ENCODE data around the gene MCCC1.
A peak's percentile ranks its signal among the peaks of the same experiment; 100 is the strongest.
"Not testable (repeated sequence)": the region's sequence is repeated elsewhere in the genome, so short reads cannot be mapped to it uniquely, and the experiment has no call there.

Gene MCCC1

DNA sequence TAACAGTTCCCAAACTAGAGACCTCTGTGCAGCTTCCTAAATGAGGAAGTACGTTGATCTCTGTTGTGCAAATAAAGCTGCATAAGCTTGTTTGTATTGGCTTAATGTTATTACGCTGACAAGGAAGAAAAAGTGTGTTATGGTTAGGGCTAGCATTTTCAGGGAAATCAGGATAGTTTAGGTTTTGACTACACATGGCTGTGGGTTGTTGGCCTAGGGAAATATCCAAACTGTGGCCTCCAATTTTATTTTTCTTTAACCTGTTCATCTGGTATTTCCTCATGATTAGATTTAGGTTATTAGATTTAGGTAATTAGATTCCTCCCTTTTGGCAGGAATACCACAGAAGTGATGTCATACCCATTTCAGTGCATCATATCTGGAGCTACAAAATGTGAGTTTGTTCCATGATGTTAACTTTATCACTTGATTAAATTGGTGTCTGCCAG, 8.7 kb upstream of the MCCC1 start (continued):
- no peak for TF ChIP-seq SETDB1 (IDR thresholded peaks at IDR 0.05; ENCODE audit: insufficient read length, low read length)
- TF ChIP-seq EGR2 (tag by site-specific recombination; IDR thresholded peaks at IDR 0.05; ENCODE audit: low read depth) = no peak
- TF ChIP-seq ZNF274 (IDR thresholded peaks at IDR 0.05; ENCODE audit: low read length) = no peak
- no peak for TF ChIP-seq ZNF274 (tag by site-specific recombination; IDR thresholded peaks at IDR 0.05; ENCODE audit: borderline replicate concordance)
- TF ChIP-seq, protein P1, sequence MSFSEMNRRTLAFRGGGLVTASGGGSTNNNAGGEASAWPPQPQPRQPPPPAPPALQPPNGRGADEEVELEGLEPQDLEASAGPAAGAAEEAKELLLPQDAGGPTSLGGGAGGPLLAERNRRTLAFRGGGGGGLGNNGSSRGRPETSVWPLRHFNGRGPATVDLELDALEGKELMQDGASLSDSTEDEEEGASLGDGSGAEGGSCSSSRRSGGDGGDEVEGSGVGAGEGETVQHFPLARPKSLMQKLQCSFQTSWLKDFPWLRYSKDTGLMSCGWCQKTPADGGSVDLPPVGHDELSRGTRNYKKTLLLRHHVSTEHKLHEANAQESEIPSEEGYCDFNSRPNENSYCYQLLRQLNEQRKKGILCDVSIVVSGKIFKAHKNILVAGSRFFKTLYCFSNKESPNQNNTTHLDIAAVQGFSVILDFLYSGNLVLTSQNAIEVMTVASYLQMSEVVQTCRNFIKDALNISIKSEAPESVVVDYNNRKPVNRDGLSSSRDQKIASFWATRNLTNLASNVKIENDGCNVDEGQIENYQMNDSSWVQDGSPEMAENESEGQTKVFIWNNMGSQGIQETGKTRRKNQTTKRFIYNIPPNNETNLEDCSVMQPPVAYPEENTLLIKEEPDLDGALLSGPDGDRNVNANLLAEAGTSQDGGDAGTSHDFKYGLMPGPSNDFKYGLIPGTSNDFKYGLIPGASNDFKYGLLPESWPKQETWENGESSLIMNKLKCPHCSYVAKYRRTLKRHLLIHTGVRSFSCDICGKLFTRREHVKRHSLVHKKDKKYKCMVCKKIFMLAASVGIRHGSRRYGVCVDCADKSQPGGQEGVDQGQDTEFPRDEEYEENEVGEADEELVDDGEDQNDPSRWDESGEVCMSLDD (tag by site-specific recombination; IDR thresholded peaks at IDR 0.05) = no peak
- 0 out of 2 replicates have a peak, but pooled peaks have one; percentile 19 for TF ChIP-seq KLF10 (tag by site-specific recombination; IDR thresholded peaks at IDR 0.05)
- TF ChIP-seq ZNF549 (tag by site-specific recombination; IDR thresholded peaks at IDR 0.05) = no peak
- no peak for TF ChIP-seq ZNF266 (tag by site-specific recombination; IDR thresholded peaks at IDR 0.05; ENCODE audit: low read depth)
- TF ChIP-seq, protein P2, sequence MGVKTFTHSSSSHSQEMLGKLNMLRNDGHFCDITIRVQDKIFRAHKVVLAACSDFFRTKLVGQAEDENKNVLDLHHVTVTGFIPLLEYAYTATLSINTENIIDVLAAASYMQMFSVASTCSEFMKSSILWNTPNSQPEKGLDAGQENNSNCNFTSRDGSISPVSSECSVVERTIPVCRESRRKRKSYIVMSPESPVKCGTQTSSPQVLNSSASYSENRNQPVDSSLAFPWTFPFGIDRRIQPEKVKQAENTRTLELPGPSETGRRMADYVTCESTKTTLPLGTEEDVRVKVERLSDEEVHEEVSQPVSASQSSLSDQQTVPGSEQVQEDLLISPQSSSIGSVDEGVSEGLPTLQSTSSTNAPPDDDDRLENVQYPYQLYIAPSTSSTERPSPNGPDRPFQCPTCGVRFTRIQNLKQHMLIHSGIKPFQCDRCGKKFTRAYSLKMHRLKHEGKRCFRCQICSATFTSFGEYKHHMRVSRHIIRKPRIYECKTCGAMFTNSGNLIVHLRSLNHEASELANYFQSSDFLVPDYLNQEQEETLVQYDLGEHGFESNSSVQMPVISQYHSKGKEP (tag by site-specific recombination; IDR thresholded peaks at IDR 0.05) = no peak

DNA sequence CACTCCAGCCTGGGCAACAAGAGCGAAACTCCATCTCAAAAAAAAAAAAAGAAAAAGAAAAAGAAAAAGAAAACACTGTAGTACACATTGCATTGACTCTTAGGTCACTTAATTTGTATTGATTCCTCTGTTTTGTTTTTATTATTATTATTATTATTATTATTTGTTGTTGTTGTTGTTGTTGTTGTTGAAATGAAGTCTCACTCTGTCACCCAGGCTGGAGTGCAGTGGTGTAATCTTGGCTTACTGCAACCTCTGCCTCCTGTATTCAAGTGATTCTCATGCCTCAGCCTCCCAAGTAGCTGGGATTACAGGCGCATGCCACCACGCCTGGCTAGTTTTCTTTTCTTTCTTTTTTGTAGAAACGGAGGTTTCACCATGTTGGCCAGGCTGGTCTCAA, 8.1 kb upstream of the MCCC1 start:
- TF ChIP-seq REPIN1 (tag by site-specific recombination; IDR thresholded peaks at IDR 0.05; ENCODE audit: low read depth) = peak; percentile 99
- H3K4me3 ChIP-seq (ENCODE audit: low read depth, low read length); H3K27ac ChIP-seq (ENCODE audit: extremely low read depth, low read depth, low read length); POLR2A ChIA-PET; H3K4me1 ChIP-seq (ENCODE audit: control insufficient read depth, insufficient read depth, low read length); H3K9me3 ChIP-seq (ENCODE audit: control insufficient read depth, insufficient read depth, low read depth, low read length); H3K36me3 ChIP-seq (ENCODE audit: control insufficient read depth in 2 of 2, insufficient read depth in 1 of 2, low read length in 2 of 2): not testable (repeated sequence)
- CTCF ChIA-PET = interaction anchor here (1.1 kb wide), 1 partner anchor 393 kb away, joined by 4 read pairs; no protein-coding TSS in a partner anchor

DNA sequence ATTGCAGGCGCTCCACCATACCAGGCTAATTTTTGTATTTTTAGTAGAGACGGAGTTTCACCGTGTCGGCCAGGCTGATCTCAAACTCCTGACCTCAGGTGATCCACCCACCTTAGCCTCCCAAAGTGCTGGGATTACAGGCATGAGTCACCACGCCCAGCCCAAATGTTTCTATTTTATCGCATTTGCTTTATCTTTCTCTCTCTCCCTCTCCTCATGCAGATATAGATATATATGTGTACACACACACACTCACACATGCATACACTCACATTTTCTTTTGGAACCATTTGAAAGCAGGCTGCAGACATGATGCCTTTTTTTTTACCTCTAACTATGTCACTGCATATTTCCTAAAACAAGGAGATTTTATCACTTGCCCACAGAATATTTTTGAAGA, 7.3 kb upstream of the MCCC1 start:
- CTCF ChIA-PET = interaction anchor here (0.6 to 1.5 kb wide), 4 partner anchors 21 to 397 kb away, joined by 3 to 8 read pairs (median 5); no protein-coding TSS in a partner anchor
- H3K27ac ChIP-seq (ENCODE audit: extremely low read depth, low read depth, low read length) = no peak overlapping the region
- H3K4me3 ChIP-seq (ENCODE audit: low read depth, low read length) = no peak overlapping the region
- H3K36me3 ChIP-seq (ENCODE audit: control insufficient read depth in 2 of 2, insufficient read depth in 1 of 2, low read length in 2 of 2) = no peaks in the 10 kb centered on the region
- no peaks in the 10 kb centered on the region for H3K9me3 ChIP-seq (ENCODE audit: control insufficient read depth, insufficient read depth, low read depth, low read length)
- POLR2A ChIA-PET = no interaction called here
- TF ChIP-seq WT1 (tag by site-specific recombination; IDR thresholded peaks at IDR 0.05) = peak; percentile 61
- peak; percentile 19; the same call in 1 of the 2 replicates for TF ChIP-seq ZBTB17 (tag by site-specific recombination; IDR thresholded peaks at IDR 0.05)
- no peak for TF ChIP-seq ZNF274 (IDR thresholded peaks at IDR 0.05; ENCODE audit: low read length)
- no peak for TF ChIP-seq ZNF274 (tag by site-specific recombination; IDR thresholded peaks at IDR 0.05; ENCODE audit: borderline replicate concordance)
- peak; percentile 36; the same call in 1 of the 2 replicates for TF ChIP-seq EGR2 (tag by site-specific recombination; IDR thresholded peaks at IDR 0.05; ENCODE audit: low read depth)
- TF ChIP-seq, protein P3, sequence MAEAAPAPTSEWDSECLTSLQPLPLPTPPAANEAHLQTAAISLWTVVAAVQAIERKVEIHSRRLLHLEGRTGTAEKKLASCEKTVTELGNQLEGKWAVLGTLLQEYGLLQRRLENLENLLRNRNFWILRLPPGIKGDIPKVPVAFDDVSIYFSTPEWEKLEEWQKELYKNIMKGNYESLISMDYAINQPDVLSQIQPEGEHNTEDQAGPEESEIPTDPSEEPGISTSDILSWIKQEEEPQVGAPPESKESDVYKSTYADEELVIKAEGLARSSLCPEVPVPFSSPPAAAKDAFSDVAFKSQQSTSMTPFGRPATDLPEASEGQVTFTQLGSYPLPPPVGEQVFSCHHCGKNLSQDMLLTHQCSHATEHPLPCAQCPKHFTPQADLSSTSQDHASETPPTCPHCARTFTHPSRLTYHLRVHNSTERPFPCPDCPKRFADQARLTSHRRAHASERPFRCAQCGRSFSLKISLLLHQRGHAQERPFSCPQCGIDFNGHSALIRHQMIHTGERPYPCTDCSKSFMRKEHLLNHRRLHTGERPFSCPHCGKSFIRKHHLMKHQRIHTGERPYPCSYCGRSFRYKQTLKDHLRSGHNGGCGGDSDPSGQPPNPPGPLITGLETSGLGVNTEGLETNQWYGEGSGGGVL (tag by site-specific recombination; IDR thresholded peaks at IDR 0.05) = peak; percentile 50; the same call in 1 of the 2 replicates
- TF ChIP-seq ZNF138 (tag by site-specific recombination; IDR thresholded peaks at IDR 0.05; ENCODE audit: borderline replicate concordance) = no peak
- TF ChIP-seq ZNF341 (tag by site-specific recombination; IDR thresholded peaks at IDR 0.05; ENCODE audit: low read depth) = no peak
- TF ChIP-seq ZFP41 (tag by site-specific recombination; IDR thresholded peaks at IDR 0.05; ENCODE audit: borderline replicate concordance) = no peak
- peak; percentile 36; the same call in 1 of the 2 replicates for TF ChIP-seq KLF1 (tag by site-specific recombination; IDR thresholded peaks at IDR 0.05)
- 0 out of 2 replicates have a peak, but pooled peaks have one; percentile 32 for TF ChIP-seq ZXDB (tag by site-specific recombination; IDR thresholded peaks at IDR 0.05)
- TF ChIP-seq ZFHX2 (tag by site-specific recombination; conservative IDR thresholded peaks at IDR 0.05) = peak; percentile 66
- TF ChIP-seq ZNF548 (tag by site-specific recombination; IDR thresholded peaks at IDR 0.05) = no peak
- peak; percentile 51; the same call in 1 of the 2 replicates for TF ChIP-seq ZNF366 (tag by site-specific recombination; conservative IDR thresholded peaks at IDR 0.05)
- peak; percentile 60 for TF ChIP-seq PRDM1 (tag by site-specific recombination; IDR thresholded peaks at IDR 0.05)
- no peaks in the 10 kb centered on the region for H3K4me1 ChIP-seq (ENCODE audit: control insufficient read depth, insufficient read depth, low read length)

DNA sequence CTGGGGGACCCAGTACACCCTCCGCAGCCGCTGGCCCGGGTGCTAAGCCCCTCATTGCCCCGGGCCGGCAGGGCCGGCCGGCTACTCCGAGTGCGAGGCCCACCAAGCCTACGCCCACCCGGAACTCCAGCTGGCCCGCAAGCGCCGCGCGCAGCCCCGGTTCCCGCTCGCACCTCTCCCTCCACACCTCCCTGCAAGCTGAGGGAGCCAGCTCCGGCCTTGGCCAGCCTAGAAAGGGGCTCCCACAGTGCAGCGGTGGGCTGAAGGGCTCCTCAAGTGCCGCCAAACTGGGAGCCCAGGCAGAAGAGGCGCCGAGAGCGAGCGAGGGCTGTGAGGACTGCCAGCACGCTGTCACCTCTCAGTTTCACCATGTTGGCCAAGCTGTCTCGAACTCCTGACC, 4.7 kb upstream of the MCCC1 start:
- H3K36me3 ChIP-seq (ENCODE audit: control insufficient read depth in 2 of 2, insufficient read depth in 1 of 2, low read length in 2 of 2); H3K9me3 ChIP-seq (ENCODE audit: control insufficient read depth, insufficient read depth, low read depth, low read length); H3K27ac ChIP-seq (ENCODE audit: extremely low read depth, low read depth, low read length); H3K4me3 ChIP-seq (ENCODE audit: low read depth, low read length); H3K4me1 ChIP-seq (ENCODE audit: control insufficient read depth, insufficient read depth, low read length); POLR2A ChIA-PET: not testable (repeated sequence)
- CTCF ChIA-PET = interaction anchor here (1.3 kb wide), 1 partner anchor 96 kb away, joined by 8 read pairs; no protein-coding TSS in a partner anchor
